H1 (cell line): ENCODE results near the gene NEURL4. TPM values are rescaled to one million over a fixed set of nuclear protein-coding genes. Genes with fewer than 3 reads are reported as not detected.

Experiments used
- ATF2 ChIP-seq: IDR thresholded peaks from 2 replicates; pipeline ENCODE4 v1.6.1; 2012; ENCODE audit warnings: low read length, inconsistent platforms
- polyA plus RNA-seq, 7 experiments: library from polyadenylated mRNA; depleted of rRNA in 3 of 7; stranded (reverse) in 5 of 7; unstranded in 2 of 7; fragments of >200 nt in 5 of 7; fragments of 200-250 nt in 2 of 7; gene quantifications; 1 replicate in 5 of 7; 2 replicates in 1 of 7; 4 replicates in 1 of 7; pipeline versions ENCODE4 v1.2.1 to v1.2.3, GENCODE V29; 2011 to 2013; ENCODE audit warnings: missing spikeins in 2 of 7, mixed read lengths in 2 of 7
- total RNA-seq: library from RNA; stranded (reverse); fragmentation: NEBNext Ultra II Directional; extraction: Animal tissue kit (Norgen Biotek cat#: 25700); gene quantifications from 2 replicates; pipeline ENCODE4 v1.2.1, GENCODE V29; 2021

Gene NEURL4
- total and polyA plus RNA-seq, 2 of the 8 experiments (the other 6 are each of a cell fraction or from before 2014, with no cell fraction given) = 29.6 to 46.8 TPM

- TF ChIP-seq ATF2 = no peak
Observed at GRCh38 chr17:7295230-7296180, 33.6 kb downstream of the NEURL4 start (continued).
